Measurements from ENCODE around the gene CCSER1. TPM values are rescaled to one million over a fixed set of nuclear protein-coding genes. Genes with fewer than 3 reads are reported as not detected.
"Not testable (repeated sequence)": the region's sequence is repeated elsewhere in the genome, so short reads cannot be mapped to it uniquely, and the experiment has no call there.

The CCSER1 gene
- total RNA-seq, 1 experiment from 2014 or later, result 0.63 TPM

- H3K4me1 Mint-ChIP-seq (ENCODE audit: insufficient read depth, unreplicated experiment), result no peaks in the 10 kb centered on the region
Observed at GRCh38 chr4:91373546-91373945, 1246.4 kb downstream of the CCSER1 start.

GRCh38 chr4:91405431-91405830, 1278.2 kb downstream of the CCSER1 start:
- H3K27me3 Mint-ChIP-seq (ENCODE audit: insufficient read depth, unreplicated experiment); H3K4me1 Mint-ChIP-seq (ENCODE audit: insufficient read depth, unreplicated experiment); CTCF ChIA-PET; DNase-seq (ENCODE audit: unreplicated experiment); intact Hi-C loops (cut with micrococcal nuclease); POLR2A ChIA-PET; H3K9me3 Mint-ChIP-seq (ENCODE audit: unreplicated experiment); BruUV-seq (replicated peaks); H3K36me3 Mint-ChIP-seq (ENCODE audit: insufficient read depth, unreplicated experiment); H3K4me3 Mint-ChIP-seq (ENCODE audit: unreplicated experiment); H3K27ac Mint-ChIP-seq (ENCODE audit: low read depth, unreplicated experiment): not testable (repeated sequence)

More at GRCh38 chr4:91373546-91373945, 1246.4 kb downstream of the CCSER1 start:
- no peaks in the 10 kb centered on the region for H3K36me3 Mint-ChIP-seq (ENCODE audit: insufficient read depth, unreplicated experiment)
- BruUV-seq (replicated peaks), result no TSS peak
- DNase-seq (ENCODE audit: unreplicated experiment), result no peak
- ChIA-PET POLR2A (interaction anchor here (1.6 kb wide), 1 partner anchor 13 kb away, joined by 3 read pairs; no protein-coding TSS in a partner anchor), CTCF (interaction anchor here (0.7 kb wide), 1 partner anchor 731 kb away, joined by 3 read pairs; no protein-coding TSS in a partner anchor)
- no peak overlapping the region for H3K27ac Mint-ChIP-seq (ENCODE audit: low read depth, unreplicated experiment)
- no peak overlapping the region for H3K4me3 Mint-ChIP-seq (ENCODE audit: unreplicated experiment)
- TF ChIP-seq, protein P1, sequence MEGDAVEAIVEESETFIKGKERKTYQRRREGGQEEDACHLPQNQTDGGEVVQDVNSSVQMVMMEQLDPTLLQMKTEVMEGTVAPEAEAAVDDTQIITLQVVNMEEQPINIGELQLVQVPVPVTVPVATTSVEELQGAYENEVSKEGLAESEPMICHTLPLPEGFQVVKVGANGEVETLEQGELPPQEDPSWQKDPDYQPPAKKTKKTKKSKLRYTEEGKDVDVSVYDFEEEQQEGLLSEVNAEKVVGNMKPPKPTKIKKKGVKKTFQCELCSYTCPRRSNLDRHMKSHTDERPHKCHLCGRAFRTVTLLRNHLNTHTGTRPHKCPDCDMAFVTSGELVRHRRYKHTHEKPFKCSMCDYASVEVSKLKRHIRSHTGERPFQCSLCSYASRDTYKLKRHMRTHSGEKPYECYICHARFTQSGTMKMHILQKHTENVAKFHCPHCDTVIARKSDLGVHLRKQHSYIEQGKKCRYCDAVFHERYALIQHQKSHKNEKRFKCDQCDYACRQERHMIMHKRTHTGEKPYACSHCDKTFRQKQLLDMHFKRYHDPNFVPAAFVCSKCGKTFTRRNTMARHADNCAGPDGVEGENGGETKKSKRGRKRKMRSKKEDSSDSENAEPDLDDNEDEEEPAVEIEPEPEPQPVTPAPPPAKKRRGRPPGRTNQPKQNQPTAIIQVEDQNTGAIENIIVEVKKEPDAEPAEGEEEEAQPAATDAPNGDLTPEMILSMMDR (IDR thresholded peaks at IDR 0.05; ENCODE audit: unreplicated experiment), result no peak
- H3K27me3 Mint-ChIP-seq (ENCODE audit: insufficient read depth, unreplicated experiment), result no peaks in the 10 kb centered on the region
- no peaks in the 10 kb centered on the region for H3K9me3 Mint-ChIP-seq (ENCODE audit: unreplicated experiment)
- intact Hi-C loops (cut with micrococcal nuclease), result no loop called here

GRCh38 chr4:91422011-91422410, 1294.8 kb downstream of the CCSER1 start:
- ChIA-PET POLR2A (interaction anchor here (0.5 kb wide), 2 partner anchors 330 to 391 kb away, joined by 3 read pairs; no protein-coding TSS in a partner anchor), CTCF (interaction anchor here (0.7 kb wide), 1 partner anchor 724 kb away, joined by 3 read pairs; no protein-coding TSS in a partner anchor)
- Mint-ChIP-seq H3K36me3 (ENCODE audit: insufficient read depth, unreplicated experiment) (no peaks in the 10 kb centered on the region), H3K27me3 (ENCODE audit: insufficient read depth, unreplicated experiment) (no peaks in the 10 kb centered on the region), H3K9me3 (ENCODE audit: unreplicated experiment) (peaks cover 13% of the 10 kb centered on the region), H3K4me3 (ENCODE audit: unreplicated experiment) (no peak overlapping the region), H3K27ac (ENCODE audit: low read depth, unreplicated experiment) (no peak overlapping the region), H3K4me1 (ENCODE audit: insufficient read depth, unreplicated experiment) (no peaks in the 10 kb centered on the region)
- TF ChIP-seq, protein P1 (IDR thresholded peaks at IDR 0.05; ENCODE audit: unreplicated experiment), result no peak
- no peak for DNase-seq (ENCODE audit: unreplicated experiment)
- BruUV-seq (replicated peaks), result no TSS peak
- intact Hi-C loops (cut with micrococcal nuclease), result no loop called here

- ChIA-PET CTCF (no interaction called here), POLR2A (no interaction called here)
- no peak overlapping the region for H3K27ac Mint-ChIP-seq (ENCODE audit: low read depth, unreplicated experiment)
- DNase-seq (ENCODE audit: unreplicated experiment), result no peak
- no peaks in the 10 kb centered on the region for H3K36me3 Mint-ChIP-seq (ENCODE audit: insufficient read depth, unreplicated experiment)
- no peaks in the 10 kb centered on the region for H3K27me3 Mint-ChIP-seq (ENCODE audit: insufficient read depth, unreplicated experiment)
- H3K4me3 Mint-ChIP-seq (ENCODE audit: unreplicated experiment), result no peak overlapping the region
- BruUV-seq (replicated peaks), result no TSS peak
- TF ChIP-seq, protein P1 (IDR thresholded peaks at IDR 0.05; ENCODE audit: unreplicated experiment), result no peak
- H3K4me1 Mint-ChIP-seq (ENCODE audit: insufficient read depth, unreplicated experiment), result no peaks in the 10 kb centered on the region
- H3K9me3 Mint-ChIP-seq (ENCODE audit: unreplicated experiment), result peaks cover 7% of the 10 kb centered on the region
- intact Hi-C loops (cut with micrococcal nuclease), result no loop called here
Observed at GRCh38 chr4:91426725-91427124, 1299.5 kb downstream of the CCSER1 start.

DNA sequence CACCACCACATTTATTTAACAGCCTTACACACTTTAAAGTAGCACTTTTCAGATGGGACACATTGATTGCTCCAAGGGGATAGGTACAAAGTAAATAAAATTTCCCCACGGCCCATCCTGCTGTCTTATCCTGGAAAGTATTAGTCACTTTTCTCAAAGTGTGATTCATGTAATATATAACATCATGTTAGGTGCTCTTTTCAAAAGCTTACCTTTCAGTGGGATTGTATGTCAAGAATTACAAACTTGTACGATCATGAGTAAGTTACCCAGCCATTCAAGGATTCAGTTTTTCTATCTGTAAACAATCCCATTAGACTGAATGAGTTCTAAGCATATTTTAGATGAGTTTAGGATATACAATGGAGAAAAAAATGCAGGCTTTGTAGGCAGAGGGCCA, 1300.0 kb downstream of the CCSER1 start:
- no peaks in the 10 kb centered on the region for H3K27me3 Mint-ChIP-seq (ENCODE audit: insufficient read depth, unreplicated experiment)
- ChIA-PET POLR2A (no interaction called here), CTCF (no interaction called here)
- no peak overlapping the region for H3K27ac Mint-ChIP-seq (ENCODE audit: low read depth, unreplicated experiment)
- H3K4me1 Mint-ChIP-seq (ENCODE audit: insufficient read depth, unreplicated experiment), result no peaks in the 10 kb centered on the region
- no peak overlapping the region for H3K4me3 Mint-ChIP-seq (ENCODE audit: unreplicated experiment)
- TF ChIP-seq, protein P1 (IDR thresholded peaks at IDR 0.05; ENCODE audit: unreplicated experiment), result no peak
- intact Hi-C loops (cut with micrococcal nuclease), result no loop called here
- no TSS peak for BruUV-seq (replicated peaks)
- no peaks in the 10 kb centered on the region for H3K36me3 Mint-ChIP-seq (ENCODE audit: insufficient read depth, unreplicated experiment)
- H3K9me3 Mint-ChIP-seq (ENCODE audit: unreplicated experiment), result peaks cover 7% of the 10 kb centered on the region
- DNase-seq (ENCODE audit: unreplicated experiment), result peak; percentile 20

Measured in MCF 10A (cell line).